ENCODE measurements around the gene GRIN3A.

Gene GRIN3A

DNA sequence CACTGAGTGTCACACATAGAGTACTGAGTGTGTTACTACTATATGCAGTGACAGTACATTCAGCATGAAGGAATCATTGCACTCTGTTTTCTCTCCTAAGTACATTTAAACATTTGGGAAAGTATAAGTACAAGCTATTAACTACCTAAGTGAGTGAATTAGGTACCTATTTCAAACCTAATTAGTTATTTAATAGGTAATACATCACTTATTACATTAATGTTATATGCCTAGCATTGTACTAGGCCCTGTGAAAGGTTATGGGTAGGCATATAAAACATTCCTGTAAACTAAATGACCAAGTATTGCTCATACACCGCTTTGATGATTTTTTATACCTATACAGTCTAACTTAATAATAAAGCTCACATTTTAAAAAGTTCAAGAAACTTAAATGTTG, 118.0 kb downstream of the GRIN3A start:
- no peak for DNase-seq (ENCODE audit: extremely low read depth, low read depth)
- TF ChIP-seq, protein P1, sequence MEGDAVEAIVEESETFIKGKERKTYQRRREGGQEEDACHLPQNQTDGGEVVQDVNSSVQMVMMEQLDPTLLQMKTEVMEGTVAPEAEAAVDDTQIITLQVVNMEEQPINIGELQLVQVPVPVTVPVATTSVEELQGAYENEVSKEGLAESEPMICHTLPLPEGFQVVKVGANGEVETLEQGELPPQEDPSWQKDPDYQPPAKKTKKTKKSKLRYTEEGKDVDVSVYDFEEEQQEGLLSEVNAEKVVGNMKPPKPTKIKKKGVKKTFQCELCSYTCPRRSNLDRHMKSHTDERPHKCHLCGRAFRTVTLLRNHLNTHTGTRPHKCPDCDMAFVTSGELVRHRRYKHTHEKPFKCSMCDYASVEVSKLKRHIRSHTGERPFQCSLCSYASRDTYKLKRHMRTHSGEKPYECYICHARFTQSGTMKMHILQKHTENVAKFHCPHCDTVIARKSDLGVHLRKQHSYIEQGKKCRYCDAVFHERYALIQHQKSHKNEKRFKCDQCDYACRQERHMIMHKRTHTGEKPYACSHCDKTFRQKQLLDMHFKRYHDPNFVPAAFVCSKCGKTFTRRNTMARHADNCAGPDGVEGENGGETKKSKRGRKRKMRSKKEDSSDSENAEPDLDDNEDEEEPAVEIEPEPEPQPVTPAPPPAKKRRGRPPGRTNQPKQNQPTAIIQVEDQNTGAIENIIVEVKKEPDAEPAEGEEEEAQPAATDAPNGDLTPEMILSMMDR (IDR thresholded peaks at IDR 0.05; ENCODE audit: low read depth, low read length), result no peak

DNA sequence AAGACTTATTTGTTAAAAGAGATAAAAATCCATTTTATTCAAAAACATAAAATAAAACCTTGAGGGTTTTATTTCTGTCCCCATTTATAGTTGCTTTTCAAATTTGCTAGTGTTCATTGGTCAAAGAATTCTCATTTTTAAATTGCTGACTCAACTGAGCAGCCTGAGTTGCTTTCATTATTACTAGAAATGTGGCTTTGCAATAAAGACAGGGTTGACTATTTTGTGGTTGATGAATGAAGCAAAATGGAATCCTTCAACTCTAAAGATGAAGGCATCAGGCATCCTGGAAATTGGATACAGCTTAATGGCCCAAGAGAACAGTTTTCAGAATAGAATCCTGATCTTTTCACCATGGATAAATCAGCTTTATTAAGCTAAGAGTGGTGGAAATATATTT, 119.7 kb downstream of the GRIN3A start:
- TF ChIP-seq, protein P1 (IDR thresholded peaks at IDR 0.05; ENCODE audit: low read depth, low read length), result no peak
- no peak for DNase-seq (ENCODE audit: extremely low read depth, low read depth)

DNA sequence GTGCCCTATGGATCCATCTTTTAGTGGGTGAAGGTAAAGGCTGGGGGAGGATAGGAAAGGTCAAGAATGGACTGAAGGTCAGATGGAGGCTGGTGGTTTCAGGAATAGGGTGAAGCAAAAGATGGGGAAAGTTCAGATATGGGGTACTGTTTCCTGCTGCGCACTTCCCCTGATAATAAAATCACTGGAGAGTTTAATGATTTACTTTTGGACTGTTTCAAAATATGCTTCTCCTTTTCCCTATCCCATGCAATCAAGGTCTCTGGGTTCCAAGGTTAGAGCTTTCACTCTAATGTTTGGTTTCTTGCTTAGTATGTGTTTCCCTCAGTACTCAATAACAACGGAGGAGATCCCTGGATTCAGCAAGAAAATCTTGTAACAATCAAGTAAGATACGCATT, 132.9 kb downstream of the GRIN3A start:
- no peak for DNase-seq (ENCODE audit: extremely low read depth, low read depth)
- TF ChIP-seq, protein P1 (IDR thresholded peaks at IDR 0.05; ENCODE audit: low read depth, low read length), result no peak

DNA sequence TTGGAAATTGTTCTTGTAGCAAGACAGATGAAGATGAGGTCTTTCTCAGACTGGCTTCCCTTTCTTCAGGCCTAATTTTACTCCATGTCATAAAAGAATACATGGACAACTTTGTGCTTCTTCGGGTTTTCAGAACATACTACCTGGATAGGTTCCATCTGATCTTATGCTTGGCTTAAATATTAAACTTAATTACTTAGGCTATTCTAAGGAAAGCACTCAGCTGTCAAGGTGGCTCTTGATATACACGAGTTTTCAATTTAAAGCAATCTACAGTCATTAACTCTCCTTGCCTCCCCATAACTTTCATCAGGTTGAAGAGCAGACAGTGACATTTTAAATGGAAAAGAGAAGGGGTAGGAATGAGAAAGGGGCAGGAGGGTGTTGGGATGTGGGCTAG, 134.2 kb downstream of the GRIN3A start:
- TF ChIP-seq, protein P1 (IDR thresholded peaks at IDR 0.05; ENCODE audit: low read depth, low read length), result no peak
- DNase-seq (ENCODE audit: extremely low read depth, low read depth), result no peak

DNA sequence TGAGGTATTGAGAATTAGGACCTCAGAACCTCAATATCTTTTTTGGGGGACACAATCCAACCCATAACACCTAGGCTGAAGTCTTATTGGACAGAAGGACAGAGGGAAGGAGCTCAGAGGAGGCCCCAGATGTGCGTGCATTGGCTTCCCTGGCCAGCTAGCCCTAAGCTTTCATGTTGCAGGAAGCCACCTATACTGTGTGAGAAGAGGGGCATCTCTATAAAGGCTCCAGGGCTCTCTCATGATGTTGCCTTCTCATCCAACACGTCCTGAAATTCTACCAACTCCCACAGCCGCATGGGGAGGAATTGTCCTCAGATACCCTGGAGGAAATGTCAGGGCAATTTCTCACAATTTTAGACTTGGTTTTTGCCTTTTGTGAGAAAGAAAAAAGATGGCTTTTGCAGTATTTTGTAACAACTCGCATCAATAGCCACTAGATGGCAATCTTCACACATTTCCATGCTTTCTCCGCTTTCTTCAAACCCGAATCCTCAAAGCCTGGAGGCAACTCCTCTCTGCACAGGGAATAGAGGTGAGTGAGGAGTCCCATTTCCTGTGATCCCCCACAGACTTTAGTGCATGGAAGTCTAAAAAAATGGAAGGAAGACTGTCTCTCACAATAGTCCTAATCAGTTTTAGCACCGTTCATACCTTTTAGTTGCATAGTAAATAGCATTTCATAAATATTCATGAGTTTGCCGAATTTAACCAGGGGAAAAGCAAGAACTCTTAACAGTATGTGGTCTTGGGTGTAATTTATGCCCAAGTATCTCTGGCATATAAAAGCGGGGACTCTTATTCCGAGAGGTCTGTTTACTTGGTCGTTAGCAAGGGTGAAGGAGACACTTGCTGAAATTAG, 136.3 kb downstream of the GRIN3A start:
- TF ChIP-seq, protein P1 (IDR thresholded peaks at IDR 0.05; ENCODE audit: low read depth, low read length), result peak; percentile 69
- DNase-seq (ENCODE audit: extremely low read depth, low read depth), result peak; percentile 7

DNA sequence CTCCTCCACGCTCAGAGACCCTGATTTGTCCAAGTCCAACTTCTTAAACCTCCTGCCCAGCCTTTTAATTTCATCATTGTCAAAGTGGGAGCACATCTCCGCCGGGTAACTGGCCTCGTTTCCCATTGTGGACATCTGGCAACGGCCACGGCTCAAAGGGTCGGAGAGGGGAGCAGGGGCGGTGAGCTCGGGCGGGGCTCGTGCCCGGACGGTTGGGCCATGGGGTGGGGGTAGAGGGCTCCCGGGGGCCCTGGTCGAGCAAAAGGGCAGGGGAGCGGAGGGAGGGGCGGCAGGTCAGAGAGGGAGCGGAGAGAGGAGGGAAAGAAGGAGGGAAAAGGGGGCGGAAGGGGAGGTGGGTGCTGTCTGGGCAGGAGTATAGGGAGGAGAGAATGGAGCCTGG, 143.7 kb downstream of the GRIN3A start, which contains the start of gene PPP3R2:
Gene PPP3R2, minus strand, starts transcription at position 174 of the 400 bp plus-strand sequence. Its CDS starts 48 bp downstream, at position 126.
- TF ChIP-seq, protein P1 (IDR thresholded peaks at IDR 0.05; ENCODE audit: low read depth, low read length), result no peak
- DNase-seq (ENCODE audit: extremely low read depth, low read depth), result no peak

DNA sequence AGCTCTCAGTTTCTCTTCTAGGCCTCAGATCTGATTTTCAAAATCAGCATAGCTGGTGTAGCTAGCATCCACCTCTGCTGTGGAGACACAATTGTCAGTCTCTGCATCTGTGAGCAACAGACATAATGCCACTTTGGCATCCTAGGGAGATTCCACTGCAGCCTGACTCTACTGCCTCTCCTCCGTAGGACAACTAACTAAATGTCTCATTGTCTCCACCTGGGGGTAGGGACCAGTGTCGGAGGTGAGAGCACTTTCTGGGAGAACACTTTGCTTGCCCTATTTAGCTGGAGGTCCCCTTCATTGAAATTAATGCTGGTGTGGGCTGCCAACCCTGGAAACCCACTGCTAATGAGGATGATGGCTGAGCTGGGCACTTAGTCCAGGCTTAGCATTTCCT, 145.1 kb downstream of the GRIN3A start:
- no peak for DNase-seq (ENCODE audit: extremely low read depth, low read depth)
- TF ChIP-seq, protein P1 (IDR thresholded peaks at IDR 0.05; ENCODE audit: low read depth, low read length), result no peak
